GM12801 (cell line): Measurements from ENCODE around the gene DNAJB1.

Experiments used
- TF ChIP-seq, protein P1 (sequence below): IDR thresholded peaks from one replicate; pipeline ENCODE4 v1.5.1; 2011; ENCODE audit warnings: control low read depth; ENCODE audit not compliant: insufficient read length; ENCODE audit errors: extremely low read depth

Gene DNAJB1

DNA sequence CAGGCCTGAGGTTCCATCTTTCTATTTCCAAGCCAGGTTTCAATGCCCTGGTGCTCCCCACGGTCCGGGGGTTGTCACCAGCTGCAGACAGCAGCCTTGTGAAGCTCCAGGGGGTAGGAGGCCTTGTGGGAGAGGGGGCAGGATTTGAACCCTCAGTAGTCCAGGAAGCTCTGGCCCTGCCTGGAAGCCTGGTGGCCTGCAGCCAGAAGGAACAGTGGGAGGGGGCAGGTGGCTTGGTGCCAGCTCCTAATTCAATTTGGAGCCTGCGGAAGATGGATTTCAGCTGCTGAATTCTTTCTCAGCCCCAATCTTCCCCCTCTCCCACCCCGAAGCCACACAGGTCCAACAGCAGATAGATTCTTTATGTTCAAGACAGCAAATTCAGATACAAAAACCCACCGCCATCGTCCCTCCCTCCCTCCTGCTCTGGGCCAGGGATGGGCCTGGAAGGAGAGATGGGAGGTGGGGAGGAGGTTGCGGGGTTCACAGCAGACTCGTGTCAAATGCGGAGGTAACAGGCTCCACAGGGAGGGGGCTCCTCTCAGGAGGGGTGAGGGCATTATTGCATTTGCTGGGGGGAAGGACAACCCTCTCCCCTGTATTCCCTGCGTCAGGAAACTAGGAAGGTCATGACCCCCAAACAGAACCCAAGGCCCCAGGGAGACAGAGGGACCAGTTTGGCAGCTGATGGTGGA lies 40.6 kb downstream of the DNAJB1 start:
- TF ChIP-seq, protein P1, sequence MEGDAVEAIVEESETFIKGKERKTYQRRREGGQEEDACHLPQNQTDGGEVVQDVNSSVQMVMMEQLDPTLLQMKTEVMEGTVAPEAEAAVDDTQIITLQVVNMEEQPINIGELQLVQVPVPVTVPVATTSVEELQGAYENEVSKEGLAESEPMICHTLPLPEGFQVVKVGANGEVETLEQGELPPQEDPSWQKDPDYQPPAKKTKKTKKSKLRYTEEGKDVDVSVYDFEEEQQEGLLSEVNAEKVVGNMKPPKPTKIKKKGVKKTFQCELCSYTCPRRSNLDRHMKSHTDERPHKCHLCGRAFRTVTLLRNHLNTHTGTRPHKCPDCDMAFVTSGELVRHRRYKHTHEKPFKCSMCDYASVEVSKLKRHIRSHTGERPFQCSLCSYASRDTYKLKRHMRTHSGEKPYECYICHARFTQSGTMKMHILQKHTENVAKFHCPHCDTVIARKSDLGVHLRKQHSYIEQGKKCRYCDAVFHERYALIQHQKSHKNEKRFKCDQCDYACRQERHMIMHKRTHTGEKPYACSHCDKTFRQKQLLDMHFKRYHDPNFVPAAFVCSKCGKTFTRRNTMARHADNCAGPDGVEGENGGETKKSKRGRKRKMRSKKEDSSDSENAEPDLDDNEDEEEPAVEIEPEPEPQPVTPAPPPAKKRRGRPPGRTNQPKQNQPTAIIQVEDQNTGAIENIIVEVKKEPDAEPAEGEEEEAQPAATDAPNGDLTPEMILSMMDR: no peak

DNA sequence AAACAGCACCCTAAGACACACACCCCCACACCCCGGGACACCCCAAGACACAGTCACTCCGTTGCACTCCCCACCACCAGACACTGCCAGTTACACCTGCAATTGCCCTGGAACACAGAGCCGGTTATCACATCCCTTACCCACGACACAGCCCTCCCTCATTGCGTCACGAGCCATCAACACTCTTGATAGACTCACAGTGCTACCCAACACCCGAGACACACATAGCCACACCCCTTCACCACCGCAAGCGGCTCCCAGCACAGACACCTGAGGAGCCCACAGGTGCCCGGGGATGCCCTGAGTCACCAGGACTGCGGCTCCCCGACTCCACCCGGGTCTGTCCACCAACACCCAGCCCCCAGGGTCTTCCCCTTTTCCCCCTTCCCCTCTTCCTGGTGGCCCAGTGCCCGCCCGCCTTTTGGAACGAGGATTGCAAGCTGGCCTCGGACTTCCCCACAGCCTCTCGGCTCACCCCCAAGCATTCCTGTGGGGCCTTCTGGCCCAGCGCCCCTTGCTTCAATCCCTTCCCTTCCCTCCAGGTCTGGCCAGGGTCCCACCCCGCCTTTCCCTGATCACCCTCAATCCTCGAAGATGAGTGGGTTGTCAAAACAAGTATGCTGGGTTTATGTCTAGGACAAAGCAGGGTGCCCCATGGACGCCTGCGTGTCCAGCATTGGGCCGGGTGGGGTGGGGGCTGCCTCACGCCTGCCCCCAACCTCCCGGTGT lies 41.4 kb downstream of the DNAJB1 start:
- TF ChIP-seq, protein P1: no peak

DNA sequence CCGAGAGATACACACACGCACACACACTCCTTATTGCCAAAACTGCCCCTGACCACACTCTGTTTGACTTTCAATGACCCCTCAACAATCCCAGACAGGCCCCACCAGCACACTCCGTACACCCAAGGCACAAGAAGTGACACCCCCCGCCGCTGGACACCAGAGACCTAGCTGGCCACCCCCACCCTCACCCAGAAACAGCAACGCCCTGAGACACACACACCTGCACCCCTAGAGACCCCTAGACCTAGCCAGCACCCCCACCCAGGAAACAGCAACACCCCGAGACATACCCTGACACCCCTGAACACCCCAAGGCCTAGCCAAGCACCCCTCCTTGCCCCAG lies 41.9 kb downstream of the DNAJB1 start:
- TF ChIP-seq, protein P1: no peak

DNA sequence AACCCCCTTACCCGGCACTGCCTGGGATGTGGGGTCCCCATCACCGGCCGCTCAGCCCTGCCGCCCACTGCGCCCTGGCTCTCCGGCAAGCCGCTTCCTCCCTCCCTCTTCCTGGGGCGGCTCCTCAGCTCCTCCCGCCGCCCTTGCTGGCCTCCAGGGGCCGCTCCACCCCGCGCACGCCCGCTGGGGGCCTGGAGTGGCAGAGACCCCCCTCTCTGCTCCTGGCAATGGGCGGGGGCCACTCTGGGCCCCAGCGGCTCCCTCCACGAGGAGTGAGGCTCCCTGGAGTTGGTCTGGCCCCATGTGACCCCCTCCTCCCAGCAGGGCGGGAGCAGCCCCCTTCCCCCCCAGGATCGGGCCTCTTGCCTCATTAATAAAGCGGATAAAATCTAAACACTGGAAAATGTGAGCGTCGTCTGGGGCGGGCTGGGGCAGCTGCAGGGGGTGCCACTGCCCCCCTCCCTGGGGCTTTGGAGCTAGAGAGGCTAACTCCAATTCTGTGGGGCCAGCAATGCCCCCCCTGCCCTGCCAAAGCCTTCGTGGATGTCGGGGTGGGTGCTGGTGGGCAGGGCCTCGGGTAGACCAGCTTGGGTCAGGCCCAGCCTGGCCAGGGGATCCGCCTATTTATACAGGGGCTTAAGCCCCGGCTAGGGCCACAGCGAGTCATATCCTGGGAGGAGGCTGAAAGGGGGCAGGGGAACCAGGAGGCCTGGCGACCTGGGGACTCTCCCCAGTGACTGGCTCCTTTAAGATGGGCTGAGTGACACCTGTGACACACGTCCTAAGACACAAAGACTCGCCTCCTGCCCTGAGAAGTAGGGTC lies 42.7 kb downstream of the DNAJB1 start, which contains the start of gene PTGER1:
Gene PTGER1 (minus strand): TSS at position 104 of the 823 bp plus-strand sequence. CDS start 1,034 bp downstream, outside the sequence.
- TF ChIP-seq, protein P1: no peak

DNA sequence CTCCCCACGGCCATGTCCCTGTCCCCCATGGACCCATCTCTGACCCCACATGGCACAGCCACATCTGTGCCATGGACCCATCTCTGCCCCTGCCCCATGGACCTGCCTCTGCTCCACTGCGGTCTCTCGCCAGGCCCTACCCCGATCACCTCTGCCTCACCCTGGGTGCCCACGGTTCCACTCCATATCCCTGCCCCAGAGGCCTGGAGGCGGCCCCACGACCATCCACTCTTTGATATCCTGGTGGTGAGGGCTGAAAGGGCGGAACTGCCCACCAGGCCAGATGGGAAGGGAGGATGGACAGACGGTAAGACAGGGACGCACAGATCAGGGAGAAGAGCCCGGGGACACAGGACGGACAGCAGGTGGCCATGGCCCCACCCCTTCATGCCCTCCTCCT lies 43.4 kb downstream of the DNAJB1 start:
- TF ChIP-seq, protein P1: no peak

DNA sequence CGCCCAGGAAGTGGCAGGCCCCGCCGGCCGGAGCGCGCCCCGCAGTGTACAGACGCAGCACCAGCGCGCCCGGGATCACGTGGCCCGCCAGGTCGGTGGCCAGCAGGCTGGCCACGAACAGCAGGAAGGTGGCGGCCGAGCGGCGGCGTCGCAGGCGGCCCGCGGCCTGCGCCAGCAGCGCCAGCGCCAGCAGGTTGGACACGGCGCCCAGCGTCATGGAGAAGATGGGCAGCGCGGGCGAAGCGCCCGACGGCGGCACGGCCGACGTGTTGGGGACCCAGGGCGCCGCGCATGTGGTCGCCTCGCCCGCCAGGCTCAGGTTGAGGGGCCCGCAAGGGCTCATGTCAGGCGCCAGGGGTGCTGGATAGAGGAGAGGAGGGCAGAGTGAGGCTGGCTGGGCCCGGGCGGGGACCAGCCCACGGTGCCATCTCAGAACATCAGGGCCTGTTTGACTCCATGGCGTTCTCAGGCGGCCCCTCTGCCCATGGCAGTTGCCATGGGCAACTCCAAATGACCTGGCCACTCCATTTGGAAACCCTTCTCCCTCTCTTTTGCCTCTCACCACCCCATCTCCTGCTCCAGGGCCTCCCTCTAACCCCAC lies 44.1 kb downstream of the DNAJB1 start:
- TF ChIP-seq, protein P1: no peak
